NCI-H1436 (cell line): ENCODE results near the gene SUN5.
"Not testable (repeated sequence)": the region's sequence is repeated elsewhere in the genome, so short reads cannot be mapped to it uniquely, and the experiment has no call there.

Source experiments
- DNase-seq: peaks from one replicate; lab custom pipeline; 2025; lab: John Stamatoyannopoulos, UW

The SUN5 gene

GRCh38 chr20:32965115-32965514 lies 39.1 kb downstream of the SUN5 start:
- DNase-seq: no peak

- no peak for DNase-seq
Measured at GRCh38 chr20:32964575-32964974, 39.7 kb downstream of the SUN5 start.

- no peak for DNase-seq
Measured at GRCh38 chr20:32963176-32963575, 41.1 kb downstream of the SUN5 start.

- not testable (repeated sequence) for DNase-seq
Measured at GRCh38 chr20:32962646-32963045, 41.6 kb downstream of the SUN5 start.

- DNase-seq: no peak
Measured at GRCh38 chr20:32962053-32962452, 42.2 kb downstream of the SUN5 start.

GRCh38 chr20:32960849-32961731 lies 43.1 kb downstream of the SUN5 start:
- DNase-seq: no peak

GRCh38 chr20:32960222-32960518 lies 44.1 kb downstream of the SUN5 start:
- no peak for DNase-seq

GRCh38 chr20:32959351-32960221 lies 44.6 kb downstream of the SUN5 start:
- no peak for DNase-seq

GRCh38 chr20:32958574-32958973 lies 45.7 kb downstream of the SUN5 start:
- DNase-seq: no peak

GRCh38 chr20:32957459-32957858 lies 46.8 kb downstream of the SUN5 start:
- no peak for DNase-seq

GRCh38 chr20:32950539-32950938 lies 53.7 kb downstream of the SUN5 start:
- not testable (repeated sequence) for DNase-seq

GRCh38 chr20:32946629-32947028 lies 57.6 kb downstream of the SUN5 start:
- DNase-seq: no peak

- DNase-seq: no peak
Measured at GRCh38 chr20:32945710-32946221, 58.5 kb downstream of the SUN5 start.

GRCh38 chr20:32943490-32944052 lies 60.7 kb downstream of the SUN5 start:
- DNase-seq: no peak

- no peak for DNase-seq
Measured at GRCh38 chr20:32941155-32941885, 62.9 kb downstream of the SUN5 start.

GRCh38 chr20:32934580-32934979 lies 69.7 kb downstream of the SUN5 start:
- DNase-seq: no peak
